Fibroblast of skin of abdomen (primary cell): ENCODE data around the gene TRAPPC3L. TPM values are rescaled to one million over a fixed set of nuclear protein-coding genes. Genes with fewer than 3 reads are reported as not detected.
A peak's percentile ranks its signal among the peaks of the same experiment; 100 is the strongest.

Source experiments
- DNase-seq: peaks from one replicate; pipeline ENCODE4 v3.0.0-alpha.2; 2013
- polyA plus RNA-seq, 2 experiments: library from polyadenylated mRNA; unstranded; fragments of 120-200 nt; gene quantifications; one replicate each; pipeline ENCODE4 v1.2.1, GENCODE V29; 2013; ENCODE audit not compliant: insufficient read length in 2 of 2

Gene TRAPPC3L
- polyA plus RNA-seq (2013, experiment 1 of 2; ENCODE audit: insufficient read length) = 0.28 TPM
- 0.31 TPM for polyA plus RNA-seq (2013, experiment 2 of 2; ENCODE audit: insufficient read length)

- DNase-seq = no peak
These were observed at the start of gene TRAPPC3L for GRCh38 chr6:116545651-116546050. TSS of gene TRAPPC3L (minus strand) at chr6:116545684. CDS start at chr6:116545514, 170 bp downstream.

GRCh38 chr6:116595247-116595646, 49.8 kb upstream of the TRAPPC3L start:
- no peak for DNase-seq

GRCh38 chr6:116586738-116587137, 41.3 kb upstream of the TRAPPC3L start:
- DNase-seq = no peak

GRCh38 chr6:116586276-116586675, 40.8 kb upstream of the TRAPPC3L start:
- no peak for DNase-seq

GRCh38 chr6:116580198-116580597, 34.7 kb upstream of the TRAPPC3L start:
- DNase-seq = peak; percentile 78

DNA sequence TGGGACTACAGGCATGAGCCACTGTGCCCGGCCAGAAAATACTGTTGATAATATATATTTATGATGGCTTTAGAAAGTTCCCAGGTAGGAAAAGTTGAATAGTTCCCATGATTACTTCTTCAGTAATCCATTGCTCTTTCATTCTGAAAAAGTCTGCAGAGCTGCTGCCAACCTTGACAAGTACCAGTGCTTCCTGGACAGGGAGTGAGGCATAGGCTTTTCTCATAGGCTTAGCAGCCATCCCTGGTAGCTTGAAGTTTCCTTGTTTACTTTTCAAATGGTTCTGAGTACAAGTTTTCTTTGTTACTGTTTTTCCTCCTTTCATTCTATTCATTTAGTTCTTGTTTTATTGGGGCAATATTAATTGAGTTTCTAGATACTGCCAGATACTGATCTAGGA, 33.7 kb upstream of the TRAPPC3L start:
- no peak for DNase-seq

- DNase-seq = no peak
These were observed 32.9 kb upstream of the TRAPPC3L start for GRCh38 chr6:116578335-116578734.

- DNase-seq = no peak
These were observed 32.0 kb upstream of the TRAPPC3L start for GRCh38 chr6:116577486-116577885.

DNA sequence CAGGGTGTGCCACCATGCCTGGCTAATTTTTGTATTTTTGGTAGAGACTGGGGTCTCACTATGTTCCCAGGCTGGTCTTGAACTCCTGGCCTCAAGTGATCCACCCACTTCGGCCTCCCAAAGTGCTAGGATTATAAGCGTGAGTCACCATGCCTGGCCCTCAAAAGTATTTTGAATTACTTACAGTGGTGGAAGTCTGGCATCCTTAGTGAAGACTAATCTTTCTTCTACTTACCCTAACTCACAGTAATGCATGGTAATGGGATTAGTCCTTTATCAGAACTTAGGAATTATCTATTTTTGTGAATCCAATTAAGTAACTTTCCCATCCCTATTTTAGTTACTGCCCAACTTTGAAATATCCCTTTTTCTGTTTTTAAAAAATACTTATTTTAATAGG, 29.7 kb upstream of the TRAPPC3L start:
- no peak for DNase-seq

GRCh38 chr6:116572162-116572561, 26.7 kb upstream of the TRAPPC3L start:
- peak; percentile 32 for DNase-seq

DNA sequence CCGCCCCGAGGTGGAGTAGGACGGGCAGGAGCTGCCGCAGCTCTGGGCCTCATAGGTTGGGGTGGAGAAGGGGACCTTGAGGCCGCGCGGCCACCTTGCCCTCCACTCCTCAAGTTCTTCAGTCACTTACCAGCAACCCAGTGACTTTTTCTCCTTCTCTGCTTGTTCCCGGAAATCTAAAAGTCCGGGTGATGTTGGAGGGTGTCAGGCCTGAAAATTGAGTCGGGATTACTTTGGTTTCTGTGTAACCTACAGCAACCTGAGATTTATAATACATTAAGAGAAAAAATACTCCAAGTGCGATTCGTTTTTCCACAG, 26.2 kb upstream of the TRAPPC3L start:
- DNase-seq = no peak

- DNase-seq = peak; percentile 100
These were observed 25.6 kb upstream of the TRAPPC3L start, which contains the start of gene RWDD1 for GRCh38 chr6:116570856-116571682. TSS of gene RWDD1 (plus strand) at chr6:116571504. CDS start at chr6:116571583, 79 bp downstream.

- DNase-seq = no peak
These were observed 23.6 kb upstream of the TRAPPC3L start for GRCh38 chr6:116568821-116569755.

DNA sequence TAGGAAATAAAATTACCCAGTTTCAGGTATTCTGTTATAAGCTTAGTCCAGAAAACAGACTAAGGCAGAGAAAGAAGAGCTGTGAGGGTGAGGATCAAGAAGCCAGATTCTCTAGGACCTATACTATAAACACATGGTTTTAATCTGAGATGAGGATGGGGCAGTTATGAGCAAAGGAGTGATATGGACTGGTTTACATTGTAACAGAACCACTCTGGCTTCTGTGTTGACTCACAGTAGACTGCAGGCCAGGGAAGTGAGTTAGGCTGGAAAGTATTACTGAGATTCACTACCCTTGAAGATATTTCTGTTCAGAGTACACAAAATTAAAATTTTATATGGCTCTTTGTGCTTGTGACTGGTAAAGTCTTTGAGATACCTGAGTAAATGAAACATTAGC, 22.6 kb upstream of the TRAPPC3L start:
- peak; percentile 67 for DNase-seq

GRCh38 chr6:116564921-116565872, 19.7 kb upstream of the TRAPPC3L start:
- peak; percentile 26 for DNase-seq

GRCh38 chr6:116564311-116564710, 18.8 kb upstream of the TRAPPC3L start:
- peak; percentile 82 for DNase-seq

DNA sequence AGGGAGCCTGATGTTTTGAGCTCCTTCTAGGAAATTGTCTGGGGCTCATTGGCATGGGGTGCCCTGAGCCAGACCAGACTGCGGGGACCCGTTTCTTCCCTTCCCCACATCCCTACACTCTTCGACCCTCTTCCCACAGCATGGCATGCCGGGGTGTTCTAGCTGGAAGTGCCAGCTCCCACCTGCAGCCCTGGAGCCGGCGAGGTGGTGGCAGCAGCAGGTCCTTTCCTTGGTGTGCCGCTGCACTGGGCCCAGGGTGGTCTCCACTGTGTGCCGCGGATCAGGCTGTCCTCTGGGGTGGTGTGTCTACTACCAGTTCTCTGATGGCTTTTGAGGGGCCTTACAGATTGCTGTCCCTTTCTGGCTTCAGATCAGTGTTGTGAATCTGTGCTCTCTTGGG, 18.3 kb upstream of the TRAPPC3L start:
- DNase-seq = no peak

DNA sequence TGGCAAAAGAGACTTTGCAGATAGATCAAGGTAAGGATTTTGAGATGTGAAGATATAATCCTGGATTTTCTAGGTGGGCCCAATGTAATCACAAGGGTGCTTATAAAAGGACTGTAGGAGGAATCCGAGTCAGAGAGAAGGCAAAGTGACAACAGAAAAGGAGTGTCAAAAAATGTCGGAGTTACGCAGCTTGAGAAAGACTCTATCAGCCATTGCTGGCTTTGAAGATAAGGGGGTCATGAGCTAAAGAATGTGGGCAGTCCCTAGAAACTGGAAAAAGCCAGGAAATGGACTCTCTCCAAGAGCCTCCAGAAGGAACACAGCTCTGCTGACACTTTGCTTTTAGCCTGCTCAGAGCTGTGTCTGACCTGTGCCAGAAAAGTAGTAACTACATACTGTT, 17.1 kb upstream of the TRAPPC3L start:
- no peak for DNase-seq

- DNase-seq = no peak
These were observed 16.5 kb upstream of the TRAPPC3L start for GRCh38 chr6:116562019-116562403.

- DNase-seq = peak; percentile 70
These were observed 16.0 kb upstream of the TRAPPC3L start for GRCh38 chr6:116561377-116562018.

- no peak for DNase-seq
These were observed 14.6 kb upstream of the TRAPPC3L start for GRCh38 chr6:116560130-116560529.

DNA sequence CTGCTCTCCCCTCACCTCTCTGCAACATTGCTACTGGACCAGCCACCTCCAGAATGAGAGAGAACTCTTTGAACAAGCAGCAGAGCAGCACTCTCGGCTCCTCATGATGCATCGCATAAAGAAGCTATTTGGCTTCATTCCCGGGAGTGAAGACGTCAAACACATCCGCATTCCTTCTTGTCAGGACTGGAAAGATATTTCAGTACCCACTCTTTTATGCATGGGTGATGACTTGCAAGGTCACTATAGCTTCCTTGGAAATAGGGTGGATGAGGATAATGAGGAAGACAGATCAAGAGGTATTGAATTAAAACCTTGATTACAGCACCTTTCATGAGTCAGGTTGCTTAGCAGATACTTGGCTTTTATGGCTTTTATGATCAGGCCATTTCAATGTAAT, 12.4 kb upstream of the TRAPPC3L start:
- peak; percentile 98 for DNase-seq
